ENCODE data around the gene SEMA3D. TPM values are rescaled to one million over a fixed set of nuclear protein-coding genes. Genes with fewer than 3 reads are reported as not detected.

The SEMA3D gene
- total and polyA plus RNA-seq, 9 donors: 0.75 to 6.1 (median 3.0) TPM

DNA sequence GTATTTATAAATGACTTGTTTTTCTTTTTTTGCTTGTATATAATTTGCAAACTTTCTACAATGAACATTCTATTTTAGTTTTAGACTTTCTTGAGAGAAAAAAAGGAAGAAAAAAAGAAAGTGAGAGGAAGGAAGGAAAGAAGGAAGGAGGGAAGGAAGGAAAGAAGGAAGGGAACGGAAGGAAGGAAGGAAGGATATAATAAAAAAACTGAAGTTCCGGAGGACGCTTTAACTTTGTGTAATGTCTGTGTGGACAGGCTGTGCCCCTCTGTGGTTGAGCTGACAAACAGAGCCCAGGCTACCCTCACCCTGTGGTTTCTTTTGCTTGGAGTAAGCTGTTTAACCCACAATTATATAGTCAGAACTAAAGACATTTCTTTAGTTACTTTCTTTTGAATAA is 108.7 kb downstream of the SEMA3D start:
- intact Hi-C loops (cut with DNase I): loop anchor here in 1 of 4 donors (10.0 kb wide), 1 partner anchor 107 kb away; the partner anchor contains the start of gene SEMA3D
- TF ChIP-seq, protein P1, sequence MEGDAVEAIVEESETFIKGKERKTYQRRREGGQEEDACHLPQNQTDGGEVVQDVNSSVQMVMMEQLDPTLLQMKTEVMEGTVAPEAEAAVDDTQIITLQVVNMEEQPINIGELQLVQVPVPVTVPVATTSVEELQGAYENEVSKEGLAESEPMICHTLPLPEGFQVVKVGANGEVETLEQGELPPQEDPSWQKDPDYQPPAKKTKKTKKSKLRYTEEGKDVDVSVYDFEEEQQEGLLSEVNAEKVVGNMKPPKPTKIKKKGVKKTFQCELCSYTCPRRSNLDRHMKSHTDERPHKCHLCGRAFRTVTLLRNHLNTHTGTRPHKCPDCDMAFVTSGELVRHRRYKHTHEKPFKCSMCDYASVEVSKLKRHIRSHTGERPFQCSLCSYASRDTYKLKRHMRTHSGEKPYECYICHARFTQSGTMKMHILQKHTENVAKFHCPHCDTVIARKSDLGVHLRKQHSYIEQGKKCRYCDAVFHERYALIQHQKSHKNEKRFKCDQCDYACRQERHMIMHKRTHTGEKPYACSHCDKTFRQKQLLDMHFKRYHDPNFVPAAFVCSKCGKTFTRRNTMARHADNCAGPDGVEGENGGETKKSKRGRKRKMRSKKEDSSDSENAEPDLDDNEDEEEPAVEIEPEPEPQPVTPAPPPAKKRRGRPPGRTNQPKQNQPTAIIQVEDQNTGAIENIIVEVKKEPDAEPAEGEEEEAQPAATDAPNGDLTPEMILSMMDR (IDR thresholded peaks at IDR 0.05): no peak
- TF ChIP-seq POLR2A (IDR thresholded peaks at IDR 0.05): no peak
- TF ChIP-seq EP300 (IDR thresholded peaks at IDR 0.05): no peak
- H3K4me1 ChIP-seq (ENCODE audit: insufficient read depth): no peaks in the 10 kb centered on the region
- H3K4me3 ChIP-seq: no peak overlapping the region
- 76 to 83% (median 79%) methylated on average over 3 of the region's 3 CpGs for WGBS, 3 donors
- no peaks in the 10 kb centered on the region for H3K27me3 ChIP-seq
- no peak for DNase-seq
- no peaks in the 10 kb centered on the region for H3K9me3 ChIP-seq
- no peak overlapping the region for H3K27ac ChIP-seq
- H3K36me3 ChIP-seq: no peaks in the 10 kb centered on the region

DNA sequence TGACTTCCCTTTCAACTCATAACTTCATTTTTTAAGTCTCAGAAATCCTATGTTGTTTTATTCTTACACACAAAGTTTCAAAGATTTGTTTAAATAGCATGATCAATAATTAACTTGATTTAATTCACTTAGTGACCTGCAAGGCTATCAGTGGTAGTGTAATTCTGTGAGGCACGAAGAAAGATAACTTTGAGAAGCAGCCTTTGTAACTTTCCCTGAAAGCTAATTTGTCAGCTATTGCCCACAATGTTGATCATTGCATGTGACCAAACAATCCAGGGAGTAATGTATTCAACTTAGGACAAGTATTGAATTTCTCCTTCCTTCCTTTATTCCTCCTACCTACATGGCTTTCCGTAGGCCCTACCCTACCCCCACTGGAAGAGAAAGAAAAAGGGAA is 111.0 kb downstream of the SEMA3D start:
- 86 to 89% (median 86%) methylated on average over 2 of the region's 2 CpGs for whole genome bisulfite sequencing, 3 donors
- Histone ChIP-seq H3K9me3 (no peaks in the 10 kb centered on the region), H3K27ac (no peak overlapping the region), H3K4me3 (no peak overlapping the region), H3K4me1 (ENCODE audit: insufficient read depth) (no peaks in the 10 kb centered on the region), H3K27me3 (no peaks in the 10 kb centered on the region), H3K36me3 (no peaks in the 10 kb centered on the region)
- no peak for DNase-seq
- TF ChIP-seq, protein P1 (IDR thresholded peaks at IDR 0.05): no peak
- no peak for TF ChIP-seq EP300 (IDR thresholded peaks at IDR 0.05)
- TF ChIP-seq POLR2A (IDR thresholded peaks at IDR 0.05): no peak
- intact Hi-C loops (cut with DNase I): loop anchor here in 1 of 4 donors (10.0 kb wide), 1 partner anchor 109 kb away; the partner anchor contains the start of gene SEMA3D

DNA sequence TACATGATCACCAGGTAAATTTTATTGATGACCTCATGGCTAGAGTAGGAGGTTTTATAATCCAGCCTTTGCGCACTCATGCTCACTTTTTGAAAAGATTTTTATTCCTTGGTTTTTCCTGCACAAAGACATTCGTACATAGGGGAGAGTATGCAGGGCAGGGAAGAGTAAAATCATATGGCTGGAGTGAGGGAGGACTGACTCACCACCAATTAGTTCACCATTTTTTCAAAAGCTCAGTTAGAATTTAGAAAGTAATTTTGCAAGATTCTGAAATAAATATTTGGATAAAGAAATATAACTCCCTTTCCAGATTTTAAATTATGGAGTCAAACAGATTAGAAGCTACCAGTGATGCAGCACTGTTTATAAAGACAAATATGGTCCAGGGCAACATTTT is 111.9 kb downstream of the SEMA3D start:
- Histone ChIP-seq H3K27me3 (no peaks in the 10 kb centered on the region), H3K4me1 (ENCODE audit: insufficient read depth) (no peaks in the 10 kb centered on the region), H3K27ac (no peak overlapping the region), H3K36me3 (no peaks in the 10 kb centered on the region), H3K4me3 (no peak overlapping the region), H3K9me3 (no peaks in the 10 kb centered on the region)
- TF ChIP-seq EP300 (IDR thresholded peaks at IDR 0.05): no peak
- TF ChIP-seq, protein P1 (IDR thresholded peaks at IDR 0.05): no peak
- no peak for TF ChIP-seq POLR2A (IDR thresholded peaks at IDR 0.05)
- intact Hi-C loops (cut with DNase I): loop anchor here in 1 of 4 donors (10.0 kb wide), 1 partner anchor 110 kb away; the partner anchor contains the start of gene SEMA3D
- no peak for DNase-seq
- WGBS, 3 donors: 79 to 87% (median 81%) methylated on average over 2 of the region's 2 CpGs

DNA sequence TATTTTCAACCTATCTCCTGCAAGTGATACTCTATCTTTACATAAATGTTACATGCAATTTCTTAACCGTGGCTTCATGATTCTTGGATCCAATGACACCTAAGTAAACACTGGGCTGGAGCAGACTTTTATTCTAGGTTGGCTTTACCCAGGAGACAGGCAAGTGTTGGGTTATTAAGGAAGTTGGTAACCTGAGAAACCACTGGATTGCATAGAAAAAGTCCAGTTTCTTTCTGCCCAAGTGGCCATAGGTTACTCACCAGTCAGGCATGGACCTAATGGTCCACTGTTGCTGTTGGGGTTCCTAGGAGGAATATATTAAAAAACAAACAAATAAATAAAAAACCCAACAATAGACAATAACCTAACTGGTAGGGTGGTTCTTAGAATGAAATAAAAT is 112.8 kb downstream of the SEMA3D start:
- intact Hi-C loops (cut with DNase I): loop anchor here in 1 of 4 donors (10.0 kb wide), 1 partner anchor 111 kb away; the partner anchor contains the start of gene SEMA3D
- Histone ChIP-seq H3K4me3 (no peak overlapping the region), H3K4me1 (ENCODE audit: insufficient read depth) (no peaks in the 10 kb centered on the region), H3K9me3 (no peaks in the 10 kb centered on the region), H3K27ac (no peak overlapping the region), H3K36me3 (no peaks in the 10 kb centered on the region), H3K27me3 (no peaks in the 10 kb centered on the region)
- TF ChIP-seq EP300 (IDR thresholded peaks at IDR 0.05) (no peak), POLR2A (IDR thresholded peaks at IDR 0.05) (no peak)
- TF ChIP-seq, protein P1 (IDR thresholded peaks at IDR 0.05): no peak
- DNase-seq: no peak
- WGBS, 3 donors: 78 to 89% (median 82%) methylated on average over 1 of the region's 1 CpG
